ENCODE data around the gene GABRB2.

GABRB2 gene

GRCh38 chr5:161471211-161471950 lies 75.1 kb downstream of the GABRB2 start:
- Histone ChIP-seq H3K27me3 (ENCODE audit: insufficient read depth, low read depth, severe bottlenecking) (peaks cover 52% of the 10 kb centered on the region), H3K27ac (no peak overlapping the region), H3K4me3 (ENCODE audit: low read depth, low read length) (no peak overlapping the region), H3K36me3 (no peaks in the 10 kb centered on the region), H3K9me3 (ENCODE audit: severe bottlenecking) (no peaks in the 10 kb centered on the region)
- no peak for DNase-seq
- TF ChIP-seq CTCF (IDR thresholded peaks at IDR 0.05; ENCODE audit: low read depth, low read length), result no peak

- H3K27ac ChIP-seq, result no peak overlapping the region
- no peaks in the 10 kb centered on the region for H3K36me3 ChIP-seq
- no peaks in the 10 kb centered on the region for H3K9me3 ChIP-seq (ENCODE audit: severe bottlenecking)
- peaks cover 48% of the 10 kb centered on the region for H3K27me3 ChIP-seq (ENCODE audit: insufficient read depth, low read depth, severe bottlenecking)
- DNase-seq, result no peak
- TF ChIP-seq CTCF (IDR thresholded peaks at IDR 0.05; ENCODE audit: low read depth, low read length), result no peak
- no peak overlapping the region for H3K4me3 ChIP-seq (ENCODE audit: low read depth, low read length)
Measured at GRCh38 chr5:161467703-161468102, 78.8 kb downstream of the GABRB2 start.

- no peak overlapping the region for H3K27ac ChIP-seq
- no peak for TF ChIP-seq CTCF (IDR thresholded peaks at IDR 0.05; ENCODE audit: low read depth, low read length)
- H3K36me3 ChIP-seq, result no peaks in the 10 kb centered on the region
- no peaks in the 10 kb centered on the region for H3K9me3 ChIP-seq (ENCODE audit: severe bottlenecking)
- peaks cover 33% of the 10 kb centered on the region for H3K27me3 ChIP-seq (ENCODE audit: insufficient read depth, low read depth, severe bottlenecking)
- no peak for DNase-seq
- no peak overlapping the region for H3K4me3 ChIP-seq (ENCODE audit: low read depth, low read length)
Measured at GRCh38 chr5:161460741-161461140, 85.8 kb downstream of the GABRB2 start.

GRCh38 chr5:161446655-161447054 lies 99.9 kb downstream of the GABRB2 start:
- peaks cover 22% of the 10 kb centered on the region for H3K27me3 ChIP-seq (ENCODE audit: insufficient read depth, low read depth, severe bottlenecking)
- DNase-seq, result no peak
- no peak overlapping the region for H3K4me3 ChIP-seq (ENCODE audit: low read depth, low read length)
- no peak overlapping the region for H3K27ac ChIP-seq
- H3K36me3 ChIP-seq, result no peaks in the 10 kb centered on the region
- no peaks in the 10 kb centered on the region for H3K9me3 ChIP-seq (ENCODE audit: severe bottlenecking)
- no peak for TF ChIP-seq CTCF (IDR thresholded peaks at IDR 0.05; ENCODE audit: low read depth, low read length)

DNA sequence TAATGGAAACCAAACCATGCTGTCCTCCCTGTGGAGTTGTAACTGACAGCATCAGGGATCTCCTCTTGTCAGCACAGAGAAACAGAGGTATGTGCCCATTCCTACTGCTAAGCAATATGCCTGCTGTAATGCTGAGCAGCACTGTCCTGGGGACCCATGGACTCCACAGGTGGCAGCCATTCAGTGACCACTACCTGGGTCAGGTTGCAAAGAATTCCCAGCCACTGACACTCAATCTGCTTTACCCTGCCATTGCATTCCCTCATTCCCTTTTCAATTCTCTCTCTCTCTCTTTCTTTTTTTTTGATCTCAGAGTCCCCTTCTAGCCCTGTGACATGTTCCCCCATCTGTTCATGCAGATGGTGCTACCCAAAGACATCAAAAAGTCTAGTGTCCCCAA lies 104.1 kb downstream of the GABRB2 start:
- Histone ChIP-seq H3K36me3 (no peaks in the 10 kb centered on the region), H3K4me3 (ENCODE audit: low read depth, low read length) (no peak overlapping the region), H3K9me3 (ENCODE audit: severe bottlenecking) (no peaks in the 10 kb centered on the region), H3K27ac (no peak overlapping the region), H3K27me3 (ENCODE audit: insufficient read depth, low read depth, severe bottlenecking) (peaks cover 30% of the 10 kb centered on the region)
- no peak for DNase-seq
- TF ChIP-seq CTCF (IDR thresholded peaks at IDR 0.05; ENCODE audit: low read depth, low read length), result no peak

DNA sequence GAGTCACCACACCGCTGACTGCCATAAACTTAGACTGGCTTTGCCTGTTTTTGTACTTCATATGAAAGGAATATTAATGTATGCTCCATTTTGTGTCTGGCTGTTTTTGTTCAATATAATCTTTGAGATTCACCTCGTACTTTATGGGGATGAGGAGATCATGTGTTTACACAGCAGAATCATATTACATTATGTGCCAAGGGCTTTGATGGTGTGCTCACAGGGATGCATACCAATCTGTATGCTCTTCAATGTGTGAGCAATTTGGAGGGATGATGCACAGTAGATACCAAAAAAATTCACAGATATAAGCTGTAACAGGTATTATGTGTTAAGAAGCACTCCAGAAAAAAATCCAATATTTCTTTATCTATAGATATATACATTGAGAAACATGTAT lies 113.7 kb downstream of the GABRB2 start:
- Histone ChIP-seq H3K9me3 (ENCODE audit: severe bottlenecking) (no peaks in the 10 kb centered on the region), H3K27ac (no peak overlapping the region), H3K36me3 (no peaks in the 10 kb centered on the region), H3K27me3 (ENCODE audit: insufficient read depth, low read depth, severe bottlenecking) (peaks cover 38% of the 10 kb centered on the region), H3K4me3 (ENCODE audit: low read depth, low read length) (no peak overlapping the region)
- no peak for TF ChIP-seq CTCF (IDR thresholded peaks at IDR 0.05; ENCODE audit: low read depth, low read length)
- DNase-seq, result no peak
